GM12865 (cell line): ENCODE results near the gene PPAN.

ENCODE experiments used
- DNase-seq: peaks from one replicate; pipeline ENCODE4 v3.0.0; 2010; ENCODE audit warnings: low read depth
- H3K4me3 ChIP-seq: 2 replicates; pipeline ENCODE4 v1.5.1; 2011; ENCODE audit warnings: mild to moderate bottlenecking, low read depth, low read length, control low read depth
- TF ChIP-seq, protein P1 (sequence below): IDR thresholded peaks from 2 replicates; pipeline ENCODE4 v1.5.1; 2011; ENCODE audit warnings: low read length, control low read depth, low read depth, inconsistent platforms; ENCODE audit not compliant: insufficient read depth; ENCODE audit errors: missing control alignments

The PPAN gene

DNA sequence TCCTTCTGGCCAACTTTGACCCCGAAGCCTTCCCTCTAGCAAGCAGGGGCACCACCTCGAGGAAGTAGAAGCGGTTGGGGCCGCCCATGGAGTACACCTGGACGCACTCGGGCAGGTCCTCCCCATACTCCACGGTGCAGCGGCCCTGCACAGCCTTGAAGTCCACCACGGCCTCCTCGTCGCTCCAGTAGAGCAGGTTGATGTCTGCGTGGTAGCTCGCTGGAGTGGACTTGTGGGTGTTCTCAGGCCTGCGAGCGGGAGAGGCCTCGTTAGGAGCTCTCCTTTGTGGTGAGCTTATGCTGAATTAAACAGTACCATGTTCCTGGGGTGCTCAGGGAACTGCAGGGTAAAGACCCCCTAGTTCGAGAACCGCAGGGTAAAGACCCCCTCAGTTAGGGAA, 35.8 kb downstream of the PPAN start:
- DNase-seq = no peak
- TF ChIP-seq, protein P1, sequence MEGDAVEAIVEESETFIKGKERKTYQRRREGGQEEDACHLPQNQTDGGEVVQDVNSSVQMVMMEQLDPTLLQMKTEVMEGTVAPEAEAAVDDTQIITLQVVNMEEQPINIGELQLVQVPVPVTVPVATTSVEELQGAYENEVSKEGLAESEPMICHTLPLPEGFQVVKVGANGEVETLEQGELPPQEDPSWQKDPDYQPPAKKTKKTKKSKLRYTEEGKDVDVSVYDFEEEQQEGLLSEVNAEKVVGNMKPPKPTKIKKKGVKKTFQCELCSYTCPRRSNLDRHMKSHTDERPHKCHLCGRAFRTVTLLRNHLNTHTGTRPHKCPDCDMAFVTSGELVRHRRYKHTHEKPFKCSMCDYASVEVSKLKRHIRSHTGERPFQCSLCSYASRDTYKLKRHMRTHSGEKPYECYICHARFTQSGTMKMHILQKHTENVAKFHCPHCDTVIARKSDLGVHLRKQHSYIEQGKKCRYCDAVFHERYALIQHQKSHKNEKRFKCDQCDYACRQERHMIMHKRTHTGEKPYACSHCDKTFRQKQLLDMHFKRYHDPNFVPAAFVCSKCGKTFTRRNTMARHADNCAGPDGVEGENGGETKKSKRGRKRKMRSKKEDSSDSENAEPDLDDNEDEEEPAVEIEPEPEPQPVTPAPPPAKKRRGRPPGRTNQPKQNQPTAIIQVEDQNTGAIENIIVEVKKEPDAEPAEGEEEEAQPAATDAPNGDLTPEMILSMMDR = no peak
- H3K4me3 ChIP-seq = no peak overlapping the region

DNA sequence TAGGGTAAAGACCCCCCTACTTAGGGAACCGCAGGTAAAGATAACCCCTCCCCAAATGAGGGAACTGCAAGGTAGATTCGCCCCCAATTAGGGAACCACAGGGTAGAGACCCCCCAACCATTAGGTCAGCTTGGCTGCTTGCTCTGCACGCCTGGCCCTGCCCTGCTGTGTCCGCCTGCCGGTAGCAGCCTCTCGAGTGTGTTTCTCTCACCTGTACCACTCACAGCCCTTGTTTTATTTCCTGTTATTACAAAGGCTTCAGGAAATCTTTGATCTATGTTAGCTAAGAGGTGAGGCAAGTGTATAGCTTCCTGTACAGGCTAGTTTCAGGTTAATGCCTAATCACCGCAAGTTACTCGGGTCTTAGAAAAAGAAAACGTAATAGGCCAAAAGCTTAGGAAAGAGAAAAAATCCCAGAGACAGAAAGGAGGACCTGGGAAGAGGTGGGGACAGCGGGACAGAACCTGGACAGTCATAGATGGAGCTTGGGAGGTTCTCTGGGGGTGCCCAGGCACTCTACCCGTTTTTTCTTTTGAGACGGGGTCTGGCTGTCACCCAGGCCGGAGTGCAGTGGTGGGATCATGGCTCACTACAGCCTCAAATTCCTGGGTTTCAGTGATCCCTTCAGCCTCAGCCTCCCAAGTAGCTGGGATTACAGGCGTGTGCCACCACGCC, 36.7 kb downstream of the PPAN start:
- no peak overlapping the region for H3K4me3 ChIP-seq
- no peak for DNase-seq
- TF ChIP-seq, protein P1 = no peak

DNA sequence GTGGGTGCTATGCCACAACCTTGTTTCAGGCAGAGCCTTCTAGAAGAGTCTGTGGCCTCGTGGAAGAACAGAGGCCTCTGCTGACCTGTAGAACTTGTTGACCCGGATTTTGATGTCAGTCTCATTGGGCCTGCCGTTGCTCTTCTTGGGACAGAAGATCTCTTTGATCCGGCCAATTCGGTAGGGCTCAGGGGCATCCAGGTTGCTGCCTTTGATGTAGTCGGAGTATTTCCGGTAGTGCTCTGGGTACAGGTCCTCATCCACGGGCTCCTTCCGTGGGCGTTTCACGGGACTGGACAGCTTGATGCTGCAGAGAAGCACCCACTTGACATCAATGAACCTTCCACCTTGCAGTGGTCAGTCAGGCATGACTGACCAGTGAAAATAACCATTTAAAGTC, 37.5 kb downstream of the PPAN start:
- DNase-seq = no peak
- TF ChIP-seq, protein P1 = no peak
- no peak overlapping the region for H3K4me3 ChIP-seq

DNA sequence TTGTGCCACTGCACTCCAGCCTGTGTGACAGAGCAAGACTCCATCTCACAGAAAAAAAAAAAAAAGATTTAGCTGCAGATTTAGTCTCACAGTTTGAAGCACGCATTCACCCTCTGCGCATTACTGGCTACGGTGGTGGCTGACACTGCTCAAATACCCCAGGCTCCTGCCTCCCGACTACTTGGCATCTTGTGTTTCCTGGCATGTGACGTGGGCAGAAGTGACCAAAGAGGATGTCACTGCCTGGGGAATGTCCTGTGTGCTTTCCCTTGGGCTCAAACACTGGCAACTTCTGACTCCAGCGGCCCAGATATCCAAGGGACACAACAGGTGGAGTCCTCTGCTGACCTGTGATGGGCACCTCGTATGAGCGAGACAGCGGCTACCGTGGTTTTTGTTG, 38.2 kb downstream of the PPAN start:
- H3K4me3 ChIP-seq = no peak overlapping the region
- DNase-seq = no peak
- TF ChIP-seq, protein P1 = no peak

DNA sequence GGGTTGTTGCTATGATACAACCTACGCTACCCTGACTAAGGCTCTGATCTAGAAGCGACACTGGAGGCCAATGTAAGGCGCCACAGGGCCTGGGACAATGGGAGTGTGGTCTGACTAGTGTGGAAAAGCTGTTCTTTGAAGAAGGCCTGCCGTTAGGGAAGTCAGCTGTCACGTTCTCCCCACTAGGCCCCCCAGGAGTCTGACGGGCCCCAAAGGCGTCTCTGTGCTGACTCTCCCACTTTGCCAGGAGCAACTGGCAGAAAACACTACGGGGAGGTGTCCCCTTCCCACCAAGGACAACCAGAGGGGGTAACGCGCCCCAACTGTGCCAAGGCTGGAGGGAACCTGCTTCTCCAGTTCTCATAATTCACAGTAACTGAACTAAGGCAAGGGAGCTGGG, 38.9 kb downstream of the PPAN start:
- TF ChIP-seq, protein P1 = no peak
- no peak overlapping the region for H3K4me3 ChIP-seq
- DNase-seq = no peak

DNA sequence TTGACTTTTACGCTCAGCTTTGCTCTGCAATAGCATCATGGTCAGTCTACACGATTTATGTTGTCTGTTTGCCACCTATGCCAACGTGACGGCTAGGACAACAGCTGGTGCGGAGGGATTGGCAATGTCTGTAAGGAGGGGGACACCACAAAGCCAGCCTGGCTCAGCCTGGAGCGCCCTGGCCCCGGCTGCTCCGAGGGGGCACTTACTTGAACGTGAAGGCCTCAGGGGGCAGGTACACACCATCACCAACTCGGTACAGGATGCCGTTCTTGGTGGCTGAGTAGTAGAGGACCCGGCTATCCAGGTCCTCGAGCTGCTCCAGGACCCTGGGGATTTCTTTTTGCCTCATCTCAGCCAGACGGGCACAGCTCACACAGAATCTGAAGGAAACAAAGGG, 40.0 kb downstream of the PPAN start:
- no peak overlapping the region for H3K4me3 ChIP-seq
- TF ChIP-seq, protein P1 = no peak
- DNase-seq = no peak

DNA sequence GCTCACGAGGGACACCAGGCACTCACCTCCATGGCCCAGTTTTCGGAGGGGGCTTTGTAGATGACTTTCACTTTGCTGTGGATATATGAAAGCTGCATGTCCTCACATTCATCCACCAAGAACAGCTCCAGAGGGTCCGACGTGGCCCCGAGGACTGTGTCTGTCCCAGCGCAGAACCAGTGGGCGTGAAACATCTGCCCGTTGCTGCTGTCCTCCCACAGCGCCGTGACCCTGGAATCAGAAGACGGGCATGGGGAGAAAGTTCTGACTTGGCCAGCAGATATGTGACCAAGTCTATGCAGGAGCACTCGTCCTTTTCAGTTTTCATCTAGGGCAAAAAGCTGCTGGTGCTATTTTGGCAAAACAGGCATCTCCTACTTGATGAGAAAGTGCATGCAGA, 43.3 kb downstream of the PPAN start:
- TF ChIP-seq, protein P1 = no peak
- DNase-seq = no peak
- H3K4me3 ChIP-seq = no peak overlapping the region
